ENCODE measurements around the gene BRINP1. TPM values are rescaled to one million over a fixed set of nuclear protein-coding genes. Genes with fewer than 3 reads are reported as not detected.

Gene BRINP1
- total RNA-seq, 1 donor from 2014 or later: 0.12 TPM

- no peak for DNase-seq (ENCODE audit: extremely low read depth, low read depth, low spot score)
Measured at GRCh38 chr9:119349351-119349825, 19.8 kb downstream of the BRINP1 start.

- no peak for DNase-seq (ENCODE audit: extremely low read depth, low read depth, low spot score)
Measured at GRCh38 chr9:119343059-119343990, 25.9 kb downstream of the BRINP1 start.

GRCh38 chr9:119339056-119339455, 30.2 kb downstream of the BRINP1 start:
- no peak for DNase-seq (ENCODE audit: extremely low read depth, low read depth, low spot score)

- DNase-seq (ENCODE audit: extremely low read depth, low read depth, low spot score): no peak
Measured at GRCh38 chr9:119337573-119337972, 31.7 kb downstream of the BRINP1 start.

GRCh38 chr9:119334745-119335144, 34.5 kb downstream of the BRINP1 start:
- no peak for DNase-seq (ENCODE audit: extremely low read depth, low read depth, low spot score)

- DNase-seq (ENCODE audit: extremely low read depth, low read depth, low spot score): no peak
Measured at GRCh38 chr9:119333507-119334229, 35.6 kb downstream of the BRINP1 start.

- DNase-seq (ENCODE audit: extremely low read depth, low read depth, low spot score): no peak
Measured at GRCh38 chr9:119332522-119332921, 36.7 kb downstream of the BRINP1 start.

- no peak for DNase-seq (ENCODE audit: extremely low read depth, low read depth, low spot score)
Measured at GRCh38 chr9:119322184-119322583, 47.1 kb downstream of the BRINP1 start.

- no peak for DNase-seq (ENCODE audit: extremely low read depth, low read depth, low spot score)
Measured at GRCh38 chr9:119318371-119318770, 50.9 kb downstream of the BRINP1 start.

- DNase-seq (ENCODE audit: extremely low read depth, low read depth, low spot score): no peak
Measured at GRCh38 chr9:119313846-119314245, 55.4 kb downstream of the BRINP1 start.

- DNase-seq (ENCODE audit: extremely low read depth, low read depth, low spot score): no peak
Measured at GRCh38 chr9:119310741-119311140, 58.5 kb downstream of the BRINP1 start.

GRCh38 chr9:119307471-119307870, 61.8 kb downstream of the BRINP1 start:
- DNase-seq (ENCODE audit: extremely low read depth, low read depth, low spot score): no peak

- no peak for DNase-seq (ENCODE audit: extremely low read depth, low read depth, low spot score)
Measured at GRCh38 chr9:119304555-119304954, 64.7 kb downstream of the BRINP1 start.

- DNase-seq (ENCODE audit: extremely low read depth, low read depth, low spot score): no peak
Measured at GRCh38 chr9:119302988-119303698, 66.1 kb downstream of the BRINP1 start.

- DNase-seq (ENCODE audit: extremely low read depth, low read depth, low spot score): no peak
Measured at GRCh38 chr9:119298076-119298853, 71.0 kb downstream of the BRINP1 start.

- no peak for DNase-seq (ENCODE audit: extremely low read depth, low read depth, low spot score)
Measured at GRCh38 chr9:119291554-119291953, 77.7 kb downstream of the BRINP1 start.

GRCh38 chr9:119289740-119290433, 79.3 kb downstream of the BRINP1 start:
- peak; percentile 39 for DNase-seq (ENCODE audit: extremely low read depth, low read depth, low spot score)

- no peak for DNase-seq (ENCODE audit: extremely low read depth, low read depth, low spot score)
Measured at GRCh38 chr9:119284587-119285337, 84.5 kb downstream of the BRINP1 start.

- DNase-seq (ENCODE audit: extremely low read depth, low read depth, low spot score): no peak
Measured at GRCh38 chr9:119284118-119284517, 85.1 kb downstream of the BRINP1 start.
